NCI-H2227 treated with DMSO at 0.1 percent for 48 hours (cell line): ENCODE results near the gene KIFAP3.
"Not testable (repeated sequence)": the region's sequence is repeated elsewhere in the genome, so short reads cannot be mapped to it uniquely, and the experiment has no call there.

Experiments used
- DNase-seq: peaks from one replicate; lab custom pipeline; 2025; lab: John Stamatoyannopoulos, UW

The KIFAP3 gene

GRCh38 chr1:170074250-170075157, at the start of gene KIFAP3:
Gene KIFAP3 (minus strand): TSS chr1:170074695. CDS start chr1:170074467, 228 bp downstream.
- DNase-seq: peak; percentile 94

DNA sequence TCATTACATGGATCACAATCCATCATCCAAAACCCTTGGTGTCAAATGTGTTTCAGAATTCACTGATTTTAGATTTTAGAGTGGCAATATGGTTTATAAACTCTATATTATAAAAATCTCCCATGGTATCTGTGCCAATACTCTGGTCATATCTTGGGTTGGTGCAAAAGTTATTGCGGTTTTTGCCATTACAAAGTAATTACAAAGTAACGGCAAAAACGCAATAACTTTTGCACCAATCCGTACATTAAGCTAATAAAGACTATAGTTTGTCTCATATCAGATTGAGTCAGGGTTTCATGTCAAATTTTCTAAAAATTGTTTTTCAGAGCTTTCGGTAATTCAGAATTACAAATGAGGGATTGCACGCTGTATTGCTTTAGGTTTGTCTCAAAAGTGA, 47.9 kb upstream of the KIFAP3 start:
- no peak for DNase-seq

- no peak for DNase-seq
Observed at GRCh38 chr1:170114906-170115305, 40.4 kb upstream of the KIFAP3 start.

- DNase-seq: not testable (repeated sequence)
Observed at GRCh38 chr1:170113140-170113539, 38.6 kb upstream of the KIFAP3 start.

- DNase-seq: peak; percentile 9
Observed at GRCh38 chr1:170097449-170097948, 23.0 kb upstream of the KIFAP3 start.

DNA sequence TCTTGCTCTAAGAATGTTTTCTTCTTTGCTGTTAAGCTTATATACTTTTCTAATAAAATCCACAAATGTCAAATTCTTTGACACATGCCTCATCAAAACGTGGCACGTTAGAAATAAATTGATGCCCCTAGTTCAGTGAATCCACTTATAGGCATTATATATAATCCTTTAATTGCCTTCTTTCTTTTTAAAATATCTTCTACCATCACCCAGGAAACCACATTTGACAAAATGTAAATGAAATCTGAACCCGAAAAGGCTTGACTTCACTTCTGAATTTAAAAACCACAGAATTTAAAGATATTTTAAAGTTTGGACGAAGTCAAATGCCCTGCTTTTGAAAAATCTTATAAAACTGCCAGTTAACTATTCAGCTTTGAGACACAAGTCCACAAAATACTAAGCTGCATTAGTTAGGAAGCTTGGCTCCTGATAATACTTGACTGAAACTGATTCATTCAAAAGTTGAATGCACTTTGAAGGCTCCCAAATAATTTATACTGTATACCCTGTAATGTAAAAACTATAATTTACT, 22.4 kb upstream of the KIFAP3 start:
- no peak for DNase-seq

- DNase-seq: no peak
Observed at GRCh38 chr1:170095976-170096748, 21.7 kb upstream of the KIFAP3 start.

GRCh38 chr1:170094697-170095616, 20.5 kb upstream of the KIFAP3 start:
- not testable (repeated sequence) for DNase-seq

DNA sequence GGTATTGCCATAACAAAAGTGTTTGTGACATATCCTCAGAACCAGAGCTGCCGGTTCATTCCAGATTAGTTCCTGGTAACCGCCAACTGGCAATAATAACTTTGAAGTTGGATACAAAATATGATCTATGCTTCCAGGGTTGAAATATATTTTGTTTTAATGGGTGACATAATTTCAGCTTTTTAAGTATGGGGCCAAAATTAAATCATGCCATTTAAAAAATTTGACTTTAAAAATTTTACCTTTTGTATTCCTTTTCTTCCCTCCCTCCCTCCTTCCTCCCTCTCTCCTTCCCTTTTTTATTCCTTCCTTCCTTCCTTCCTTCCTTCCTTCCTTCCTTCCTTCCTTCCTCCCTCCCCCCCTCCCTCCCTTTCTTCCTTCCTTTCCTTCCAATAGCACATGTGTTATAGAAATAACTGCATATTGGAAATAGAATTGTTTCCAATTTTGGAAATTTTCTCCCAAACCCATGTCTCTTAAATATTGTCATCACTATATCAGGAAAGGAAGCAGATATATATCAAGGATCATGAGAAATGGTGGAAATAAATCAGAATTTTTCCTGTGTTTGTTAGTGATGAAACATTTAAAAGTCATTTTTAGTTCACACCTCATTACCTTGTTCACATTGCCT, 12.0 kb upstream of the KIFAP3 start:
- DNase-seq: no peak

GRCh38 chr1:170085091-170085490, 10.6 kb upstream of the KIFAP3 start:
- no peak for DNase-seq

GRCh38 chr1:170078610-170079189, 4.2 kb upstream of the KIFAP3 start:
- DNase-seq: no peak

DNA sequence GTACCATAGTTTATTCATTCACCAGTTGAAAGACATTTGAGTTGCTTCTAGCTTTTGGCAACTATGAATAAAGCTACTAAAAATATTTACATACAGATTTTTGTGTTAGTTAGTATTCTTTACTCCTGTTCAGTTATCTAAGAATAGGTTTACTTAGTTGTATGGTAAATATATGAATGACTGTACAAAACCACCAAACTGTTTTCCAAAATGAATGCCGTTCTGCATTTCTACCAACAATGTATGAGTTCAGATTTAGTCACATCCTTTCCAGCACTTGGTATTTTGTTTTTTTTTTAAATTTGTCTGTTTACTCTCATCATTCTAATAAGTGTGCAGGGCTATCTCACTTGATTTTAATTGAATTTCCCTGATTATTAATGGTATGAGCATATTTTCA, 3.4 kb upstream of the KIFAP3 start:
- DNase-seq: no peak

GRCh38 chr1:170076952-170077351, 2.5 kb upstream of the KIFAP3 start:
- not testable (repeated sequence) for DNase-seq

GRCh38 chr1:170076199-170076598, 1.7 kb upstream of the KIFAP3 start:
- no peak for DNase-seq

DNA sequence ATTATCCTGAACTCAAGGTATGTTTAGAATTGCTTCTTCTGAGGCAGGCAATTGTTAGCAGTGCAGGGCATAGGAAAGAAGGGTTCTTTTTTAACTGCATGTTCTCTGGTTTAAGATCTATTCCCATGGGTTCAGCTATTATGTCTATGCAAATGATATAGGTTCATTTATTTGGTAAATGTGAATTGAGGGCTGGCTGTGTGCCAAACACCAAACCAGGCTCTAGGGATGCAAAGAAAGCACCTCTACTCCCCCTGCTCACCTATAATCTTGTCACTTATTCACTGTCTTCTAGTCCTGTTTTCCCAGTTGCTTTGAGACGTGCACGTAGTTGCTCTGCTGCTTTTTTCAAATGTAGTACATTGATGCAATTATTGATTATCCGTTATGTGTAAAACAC, 691 bp upstream of the KIFAP3 start:
- DNase-seq: no peak

- no peak for DNase-seq
Observed at GRCh38 chr1:170073893-170074249, 624 bp downstream of the KIFAP3 start.

- DNase-seq: no peak
Observed at GRCh38 chr1:170071378-170071777, 3.1 kb downstream of the KIFAP3 start.

DNA sequence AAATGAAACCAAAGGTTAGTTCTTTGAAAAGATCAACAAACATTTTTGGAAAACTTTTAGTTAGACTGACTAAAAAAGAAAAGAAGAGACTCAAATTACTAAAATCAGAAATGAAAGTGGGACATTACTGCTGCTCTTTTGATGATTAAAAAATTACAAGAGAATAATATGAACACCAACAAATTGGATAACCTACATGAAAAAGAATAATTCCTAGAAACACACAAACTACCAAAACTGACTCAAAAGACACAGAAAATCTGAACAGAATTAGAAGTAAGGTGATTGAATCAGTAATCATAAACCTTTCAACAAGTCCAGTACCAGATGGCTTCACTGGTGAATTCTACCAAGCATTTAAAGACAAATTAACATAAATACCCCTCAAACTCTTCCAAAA, 5.6 kb downstream of the KIFAP3 start:
- no peak for DNase-seq

GRCh38 chr1:170067253-170067819, 7.2 kb downstream of the KIFAP3 start:
- no peak for DNase-seq

DNA sequence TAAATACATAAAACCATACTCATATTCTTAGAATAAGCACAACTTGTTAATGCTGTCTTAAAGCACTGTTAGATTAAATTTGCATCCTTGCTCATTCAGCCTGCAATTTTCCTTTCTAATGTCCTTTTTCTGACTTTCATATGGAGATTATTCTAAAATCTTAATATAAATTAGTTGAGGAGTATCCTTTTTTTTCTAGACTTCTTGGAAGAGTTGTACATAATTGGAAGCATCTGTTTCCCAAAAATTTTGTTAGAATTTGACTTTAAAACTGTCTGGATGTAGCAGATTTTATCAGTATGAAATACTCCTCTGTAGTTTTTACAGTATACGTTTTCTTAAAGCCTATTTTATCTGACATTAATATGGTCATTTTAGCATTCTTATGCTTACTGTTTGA, 9.7 kb downstream of the KIFAP3 start:
- DNase-seq: no peak
